Measurements from ENCODE around the gene MYO7A.
A peak's percentile ranks its signal among the peaks of the same experiment; 100 is the strongest.

Gene MYO7A

DNA sequence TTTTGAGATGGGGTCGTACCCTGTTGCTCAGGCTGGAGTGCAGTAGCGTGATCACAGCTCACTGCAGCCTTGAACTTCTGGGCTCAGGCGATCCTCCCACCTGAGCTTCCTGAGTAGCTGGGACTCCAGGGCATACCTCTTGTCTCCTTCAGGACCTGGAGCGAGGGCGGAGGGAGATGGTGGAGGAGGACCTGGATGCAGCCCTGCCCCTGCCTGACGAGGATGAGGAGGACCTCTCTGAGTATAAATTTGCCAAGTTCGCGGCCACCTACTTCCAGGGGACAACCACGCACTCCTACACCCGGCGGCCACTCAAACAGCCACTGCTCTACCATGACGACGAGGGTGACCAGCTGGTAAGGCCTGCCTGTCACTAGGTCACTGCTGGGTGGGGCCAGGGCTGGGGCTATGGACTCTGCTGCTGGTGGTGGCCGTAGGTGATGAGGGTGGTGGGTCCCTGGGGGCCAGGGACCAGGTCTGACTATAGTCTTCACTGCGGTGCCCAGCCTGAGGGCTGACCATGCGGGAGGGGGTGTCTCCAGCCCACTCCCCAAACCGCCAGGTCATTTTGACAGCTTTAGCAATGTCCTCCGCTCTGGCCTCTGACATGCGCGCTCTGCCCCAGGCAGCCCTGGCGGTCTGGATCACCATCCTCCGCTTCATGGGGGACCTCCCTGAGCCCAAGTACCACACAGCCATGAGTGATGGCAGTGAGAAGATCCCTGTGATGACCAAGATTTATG, 53.9 kb downstream of the MYO7A start:
- no peak for DNase-seq (ENCODE audit: extremely low read depth in 1 of 2, low read depth in 1 of 2)

DNA sequence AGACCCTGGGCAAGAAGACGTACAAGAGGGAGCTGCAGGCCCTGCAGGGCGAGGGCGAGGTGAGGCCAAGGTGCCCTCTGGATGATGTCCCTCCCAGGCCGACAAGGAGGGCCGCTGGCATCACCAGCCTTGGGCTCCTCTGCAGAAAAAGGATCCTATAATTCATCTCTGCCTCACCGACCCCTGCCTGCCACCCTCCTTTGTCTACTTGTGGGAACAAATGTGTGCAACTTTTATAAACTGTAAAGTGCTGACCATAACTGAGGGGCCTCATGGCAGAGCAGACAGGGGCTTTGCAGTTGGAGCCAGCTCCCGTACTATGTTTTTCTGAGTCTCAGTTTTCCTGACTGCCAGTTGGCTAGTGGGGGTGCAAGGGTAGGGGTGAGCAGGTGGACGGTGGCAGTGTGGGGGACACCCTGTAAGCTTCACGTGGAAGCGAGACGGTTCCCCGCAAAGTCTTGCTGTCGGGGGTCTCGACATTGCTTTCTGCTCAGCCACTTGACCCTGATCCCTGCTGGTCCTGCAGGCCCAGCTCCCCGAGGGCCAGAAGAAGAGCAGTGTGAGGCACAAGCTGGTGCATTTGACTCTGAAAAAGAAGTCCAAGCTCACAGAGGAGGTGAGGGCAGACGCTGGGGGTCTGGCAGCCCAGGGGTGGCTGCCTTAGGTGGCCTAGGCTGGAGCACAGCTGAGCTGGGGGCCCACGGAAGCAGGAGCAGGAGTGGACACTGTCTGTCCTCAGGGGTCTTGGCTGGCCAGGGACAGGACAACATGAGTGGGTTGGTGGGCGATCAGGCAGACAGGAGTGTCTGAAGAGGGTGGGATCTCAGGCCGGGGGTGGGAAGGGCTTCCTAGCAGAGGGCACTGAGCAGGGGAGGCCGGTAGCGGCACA, 54.7 kb downstream of the MYO7A start:
- DNase-seq (ENCODE audit: extremely low read depth in 1 of 2, low read depth in 1 of 2), result no peak

DNA sequence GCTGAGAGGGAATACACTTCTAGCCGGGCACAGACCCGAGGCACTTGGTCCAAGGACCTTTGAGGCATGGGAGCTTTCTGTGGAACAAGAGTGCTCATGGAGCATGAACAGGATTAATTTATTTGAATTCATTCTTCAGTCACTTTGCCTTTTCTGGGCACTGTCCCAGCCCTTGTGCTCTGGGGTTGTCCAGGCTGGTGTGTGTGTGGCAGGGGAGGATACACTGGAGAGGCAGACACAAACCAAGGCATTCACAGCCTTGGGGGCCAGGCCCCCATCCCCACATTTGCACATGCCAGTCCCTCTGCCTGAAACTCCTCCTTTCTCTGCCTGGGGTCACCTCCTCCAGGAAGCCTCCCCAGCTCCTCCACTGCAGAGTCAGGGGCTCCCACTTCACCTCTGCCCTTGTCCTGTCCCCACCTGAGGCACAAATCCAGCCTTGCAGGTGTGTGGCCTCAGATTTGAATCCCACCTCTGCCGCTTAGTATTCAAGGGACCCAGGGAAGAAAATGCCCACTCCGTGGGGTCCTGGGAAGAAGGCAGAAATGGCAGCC, 55.5 kb downstream of the MYO7A start:
- DNase-seq (ENCODE audit: extremely low read depth in 1 of 2, low read depth in 1 of 2), result no peak

DNA sequence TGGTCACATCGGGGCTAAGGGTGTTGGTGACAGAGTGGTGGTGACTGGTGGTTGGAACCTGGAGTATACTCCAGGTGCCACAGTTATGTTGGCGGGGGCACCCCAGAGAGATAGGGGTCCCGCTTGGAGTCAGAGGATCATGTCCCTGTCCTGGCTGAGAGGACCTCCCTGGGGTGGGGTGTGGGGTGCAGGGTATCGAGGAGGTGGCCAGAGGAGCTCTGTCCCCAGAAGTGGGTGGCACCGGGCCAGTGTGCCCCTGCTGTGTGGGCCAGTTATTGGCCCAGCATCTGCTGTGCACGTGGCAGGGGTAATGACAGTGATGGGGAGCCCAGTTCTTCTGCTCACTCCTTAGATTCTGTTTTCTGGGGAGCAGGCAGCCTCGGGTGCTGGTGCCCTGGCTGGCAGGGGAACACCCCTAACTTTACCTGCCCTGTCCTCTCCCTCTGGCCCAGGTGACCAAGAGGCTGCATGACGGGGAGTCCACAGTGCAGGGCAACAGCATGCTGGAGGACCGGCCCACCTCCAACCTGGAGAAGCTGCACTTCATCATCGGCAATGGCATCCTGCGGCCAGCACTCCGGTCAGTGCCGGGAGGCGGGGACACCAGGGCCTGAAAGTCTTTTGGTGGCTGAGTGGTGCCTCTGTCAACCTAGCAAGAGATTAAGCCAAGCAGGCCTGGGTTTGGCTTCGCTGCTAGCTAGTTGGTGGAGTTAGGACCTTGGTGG, 56.3 kb downstream of the MYO7A start:
- DNase-seq (ENCODE audit: extremely low read depth in 1 of 2, low read depth in 1 of 2), result no peak

DNA sequence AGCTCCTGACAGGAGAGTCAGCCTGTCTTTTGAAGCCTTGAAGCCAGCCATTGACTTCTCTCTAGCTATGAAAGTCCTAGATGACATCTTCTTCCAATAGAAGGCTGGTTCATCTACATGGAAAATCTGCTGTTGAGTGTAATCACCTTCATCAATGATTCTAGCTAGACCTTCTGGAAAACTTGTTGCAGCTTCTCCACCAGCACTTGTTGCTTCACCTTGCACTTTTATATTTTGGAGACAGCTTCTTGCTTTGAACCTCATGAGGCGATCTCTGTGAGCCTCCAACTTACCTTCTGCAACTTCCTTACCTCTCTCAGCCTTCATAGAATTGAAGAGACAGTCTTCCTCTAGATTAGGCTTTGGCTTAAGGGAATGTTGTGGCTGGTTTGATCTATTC, 58.3 kb downstream of the MYO7A start:
- DNase-seq (ENCODE audit: extremely low read depth in 1 of 2, low read depth in 1 of 2), result no peak

DNA sequence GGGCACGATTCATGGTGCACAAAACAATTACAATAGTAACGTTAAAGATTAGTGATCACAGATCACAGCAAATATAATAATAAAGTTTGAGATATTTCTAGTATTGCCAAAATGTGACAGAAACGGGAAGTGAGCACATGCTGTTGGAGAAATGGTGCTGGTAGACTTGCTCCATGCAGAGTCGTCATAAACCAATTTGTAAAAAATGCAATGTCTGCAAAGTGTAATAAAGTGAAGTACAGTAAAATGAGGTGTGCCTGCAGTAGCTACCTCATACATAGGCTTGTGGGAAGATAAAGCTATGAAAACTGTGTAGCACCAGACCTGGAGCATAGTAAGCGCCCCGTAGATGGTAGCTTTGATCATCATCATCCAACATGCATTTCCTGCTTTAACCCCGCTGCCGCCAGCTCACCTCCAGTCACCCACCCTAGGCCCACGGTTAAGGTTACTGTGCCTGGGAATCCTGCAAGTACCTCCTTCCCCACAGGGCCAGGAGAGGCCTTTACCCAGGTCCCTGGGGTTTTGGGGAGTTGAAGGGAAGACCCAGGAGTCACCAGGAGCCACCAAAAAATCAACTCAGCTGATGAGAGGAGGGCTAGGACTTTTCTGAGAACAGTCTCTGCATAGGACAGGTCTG, 59.2 kb downstream of the MYO7A start:
- DNase-seq (ENCODE audit: extremely low read depth in 1 of 2, low read depth in 1 of 2), result no peak

DNA sequence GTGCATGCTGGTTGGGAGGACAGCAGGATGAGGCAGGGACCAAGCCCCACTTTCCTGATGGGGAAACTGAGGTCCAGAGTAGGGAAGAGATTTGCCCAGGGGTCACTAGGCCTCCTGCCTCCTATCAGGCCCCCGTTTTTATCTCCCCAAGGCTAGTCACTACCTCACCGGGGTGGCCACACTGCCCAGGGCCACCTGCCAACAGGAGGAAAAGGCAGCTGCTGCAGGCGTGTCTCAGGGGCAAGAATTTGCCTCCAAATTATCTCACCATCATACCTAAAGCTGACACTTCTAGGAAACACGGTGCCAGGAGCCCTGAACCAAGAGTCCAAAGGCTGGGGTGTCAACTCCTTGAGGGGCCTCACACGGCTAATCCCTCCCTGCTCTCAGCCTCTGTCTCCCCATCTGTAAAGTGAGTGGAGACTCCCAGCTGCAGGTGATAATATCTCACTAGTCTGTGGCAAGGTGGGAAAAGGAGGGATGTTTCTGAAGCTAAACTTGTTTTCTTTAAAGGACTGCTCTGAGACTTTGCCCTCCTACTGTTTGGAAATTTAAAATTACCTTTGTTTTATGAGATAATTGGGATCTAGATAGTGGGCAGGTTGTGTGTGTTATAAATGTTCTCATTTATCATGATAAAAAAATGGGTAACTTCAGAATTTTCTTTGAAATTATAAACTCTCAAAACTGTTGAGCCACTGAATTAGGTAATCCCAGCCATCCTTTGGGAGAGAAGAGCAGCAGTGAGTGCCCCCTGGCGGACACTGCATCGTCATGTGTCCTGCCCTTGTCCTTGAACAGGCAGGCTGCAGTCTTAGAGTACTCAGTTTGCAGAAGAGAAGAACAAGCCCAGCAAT, 60.0 kb downstream of the MYO7A start:
- DNase-seq (ENCODE audit: extremely low read depth in 1 of 2, low read depth in 1 of 2), result peak; percentile 37 to 62

DNA sequence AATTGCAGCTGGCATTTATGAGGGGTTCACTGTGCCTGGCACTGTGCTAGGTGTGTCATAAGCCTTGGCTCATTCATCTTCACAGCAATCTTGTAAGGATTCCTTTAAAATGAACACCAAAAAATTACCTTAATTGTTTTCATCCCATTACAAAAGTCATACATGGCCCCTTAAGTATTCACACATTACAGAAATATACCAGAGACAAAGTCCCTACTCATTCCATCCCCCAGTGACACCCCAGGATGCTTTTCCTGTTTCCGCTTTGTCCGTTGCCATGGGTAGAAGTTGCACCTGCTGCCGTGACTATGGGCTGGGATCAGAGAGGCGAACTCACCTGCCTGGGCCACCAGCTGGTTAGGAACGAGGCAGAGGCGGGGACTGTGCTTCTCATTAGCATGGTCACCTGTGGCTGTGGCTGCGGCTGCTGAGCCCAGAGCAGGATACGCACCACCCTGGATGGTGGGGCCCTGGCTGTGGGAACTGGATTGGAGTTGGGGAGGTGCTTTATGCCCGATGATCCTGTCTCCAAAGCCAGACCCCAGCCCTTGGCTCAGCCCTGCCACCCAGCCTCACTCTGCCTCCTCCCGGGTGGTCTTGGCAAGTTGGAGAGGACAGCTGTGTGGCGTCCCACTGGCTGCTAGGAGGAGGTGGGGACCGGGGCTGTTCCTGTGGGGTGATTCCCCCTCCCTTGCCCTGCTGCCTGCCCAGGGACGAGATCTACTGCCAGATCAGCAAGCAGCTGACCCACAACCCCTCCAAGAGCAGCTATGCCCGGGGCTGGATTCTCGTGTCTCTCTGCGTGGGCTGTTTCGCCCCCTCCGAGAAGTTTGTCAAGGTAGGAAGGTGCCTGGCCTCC, 60.8 kb downstream of the MYO7A start:
- no peak for DNase-seq (ENCODE audit: extremely low read depth in 1 of 2, low read depth in 1 of 2)

DNA sequence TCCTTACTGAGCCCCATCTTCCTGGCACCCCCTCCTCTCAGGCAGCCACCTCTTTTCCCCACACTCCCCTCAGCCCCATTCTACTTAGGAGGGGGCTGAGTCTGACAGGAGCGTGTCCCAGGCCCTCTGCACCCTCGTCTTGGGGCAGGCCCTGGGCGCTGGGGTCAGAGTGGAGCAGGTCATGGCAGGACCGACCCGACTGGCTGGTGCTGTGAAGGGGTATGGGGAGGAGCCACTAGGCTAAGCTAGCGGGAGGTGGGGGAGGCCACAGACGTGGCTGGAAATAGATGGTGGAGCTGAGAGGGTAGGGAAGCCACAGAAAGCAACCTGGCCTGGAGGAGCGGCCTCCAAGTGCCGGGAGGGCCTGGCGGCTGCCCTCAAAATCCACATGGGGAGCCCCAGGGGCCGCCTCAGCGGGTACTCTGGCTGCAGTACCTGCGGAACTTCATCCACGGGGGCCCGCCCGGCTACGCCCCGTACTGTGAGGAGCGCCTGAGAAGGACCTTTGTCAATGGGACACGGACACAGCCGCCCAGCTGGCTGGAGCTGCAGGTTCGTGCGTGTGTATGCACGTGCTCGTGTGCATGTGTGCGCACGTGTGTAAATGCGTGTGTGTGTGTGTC, 61.7 kb downstream of the MYO7A start:
- no peak for DNase-seq (ENCODE audit: extremely low read depth in 1 of 2, low read depth in 1 of 2)

DNA sequence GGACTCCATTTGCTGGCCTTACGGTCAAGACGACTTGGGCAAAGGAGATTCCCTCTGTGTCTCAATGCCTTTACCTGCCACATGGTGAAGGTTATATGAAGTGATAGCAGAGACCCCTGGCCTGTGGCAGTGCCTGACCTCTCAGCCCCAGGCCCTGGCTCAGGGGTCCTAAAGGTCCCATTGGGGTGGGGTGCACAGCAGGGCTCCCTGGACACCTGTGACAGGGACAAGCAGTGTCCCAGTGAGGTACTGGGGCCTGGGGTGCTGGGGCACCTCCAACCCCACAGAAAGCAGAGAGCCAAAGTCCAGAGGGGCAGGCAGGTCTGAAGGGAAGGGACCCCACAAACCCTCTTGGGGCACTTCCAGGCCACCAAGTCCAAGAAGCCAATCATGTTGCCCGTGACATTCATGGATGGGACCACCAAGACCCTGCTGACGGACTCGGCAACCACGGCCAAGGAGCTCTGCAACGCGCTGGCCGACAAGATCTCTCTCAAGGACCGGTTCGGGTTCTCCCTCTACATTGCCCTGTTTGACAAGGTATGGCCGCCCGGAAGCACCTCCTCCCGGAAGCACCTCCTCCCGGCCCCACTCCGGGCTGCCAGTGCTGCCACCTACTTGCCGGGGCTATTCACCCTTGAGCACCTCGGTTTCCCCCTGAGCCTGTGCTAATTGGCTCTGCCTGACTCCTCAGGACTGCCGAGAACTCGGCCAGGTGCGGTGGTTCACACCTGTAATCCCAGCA, 62.5 kb downstream of the MYO7A start:
- no peak for DNase-seq (ENCODE audit: extremely low read depth in 1 of 2, low read depth in 1 of 2)

DNA sequence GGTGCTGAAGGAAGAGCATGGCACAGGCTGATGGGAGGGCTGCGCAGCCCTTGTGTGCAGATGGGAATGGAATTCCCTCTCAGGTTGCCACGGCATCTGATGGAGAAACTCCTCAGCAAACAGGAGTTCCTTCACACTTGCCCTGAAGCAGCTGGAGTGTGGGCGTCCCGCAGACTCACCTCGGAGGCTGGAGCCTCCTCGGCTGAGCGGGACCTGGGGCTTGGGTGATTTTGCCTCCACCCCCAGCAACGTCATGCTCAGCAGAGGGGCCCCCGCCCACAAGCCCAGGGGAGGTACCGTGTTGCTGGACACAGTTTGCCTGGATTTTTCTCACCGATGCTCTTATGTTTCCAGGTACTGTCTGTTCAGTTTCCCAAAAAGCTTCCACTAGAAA, 63.4 kb downstream of the MYO7A start:
- DNase-seq (ENCODE audit: extremely low read depth in 1 of 2, low read depth in 1 of 2), result no peak

DNA sequence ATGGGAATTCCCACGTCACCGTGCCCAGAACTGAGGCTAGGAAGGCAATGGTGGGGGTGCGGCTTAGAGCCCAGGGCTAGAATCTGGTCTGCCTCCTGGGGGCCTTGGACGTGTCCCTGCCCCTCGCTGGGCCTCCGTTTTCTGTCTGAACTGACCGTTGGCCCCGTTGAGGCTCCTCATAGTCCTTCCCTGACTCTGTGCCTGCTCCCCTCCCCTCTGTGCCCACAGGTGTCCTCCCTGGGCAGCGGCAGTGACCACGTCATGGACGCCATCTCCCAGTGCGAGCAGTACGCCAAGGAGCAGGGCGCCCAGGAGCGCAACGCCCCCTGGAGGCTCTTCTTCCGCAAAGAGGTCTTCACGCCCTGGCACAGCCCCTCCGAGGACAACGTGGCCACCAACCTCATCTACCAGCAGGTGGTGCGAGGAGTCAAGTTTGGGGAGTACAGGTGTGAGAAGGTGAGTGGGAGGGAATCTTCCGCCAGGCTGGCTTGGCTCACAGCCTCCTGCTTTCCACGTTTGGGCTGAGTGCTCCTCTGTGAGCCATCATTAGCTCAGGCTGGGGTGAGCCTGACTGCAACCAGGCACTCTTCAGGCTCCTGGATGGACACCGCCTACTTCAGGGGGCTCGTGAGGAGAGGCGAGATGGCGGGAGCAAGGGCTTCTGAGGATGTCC, 63.9 kb downstream of the MYO7A start:
- peak; percentile 36 to 61 for DNase-seq (ENCODE audit: extremely low read depth in 1 of 2, low read depth in 1 of 2)

DNA sequence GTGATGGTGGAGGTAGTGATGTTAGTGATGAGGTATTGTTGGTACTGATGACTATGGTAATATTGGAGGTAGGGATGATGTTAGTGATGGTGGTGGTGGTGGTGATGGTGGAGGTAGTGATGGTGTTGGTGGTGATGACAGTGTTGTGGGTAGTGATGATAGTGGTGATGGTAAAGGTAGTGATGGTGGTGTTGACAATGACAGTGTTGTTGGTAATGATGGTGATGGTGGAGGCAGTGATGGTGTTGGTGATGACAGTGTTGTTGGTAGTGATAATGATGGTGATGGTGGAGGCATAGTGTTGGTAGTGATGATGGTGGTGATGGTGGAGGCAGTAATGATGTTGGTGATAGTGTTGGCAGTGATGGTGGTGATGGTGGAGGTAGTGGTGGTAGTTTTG, 65.1 kb downstream of the MYO7A start:
- no peak for DNase-seq (ENCODE audit: extremely low read depth in 1 of 2, low read depth in 1 of 2)

DNA sequence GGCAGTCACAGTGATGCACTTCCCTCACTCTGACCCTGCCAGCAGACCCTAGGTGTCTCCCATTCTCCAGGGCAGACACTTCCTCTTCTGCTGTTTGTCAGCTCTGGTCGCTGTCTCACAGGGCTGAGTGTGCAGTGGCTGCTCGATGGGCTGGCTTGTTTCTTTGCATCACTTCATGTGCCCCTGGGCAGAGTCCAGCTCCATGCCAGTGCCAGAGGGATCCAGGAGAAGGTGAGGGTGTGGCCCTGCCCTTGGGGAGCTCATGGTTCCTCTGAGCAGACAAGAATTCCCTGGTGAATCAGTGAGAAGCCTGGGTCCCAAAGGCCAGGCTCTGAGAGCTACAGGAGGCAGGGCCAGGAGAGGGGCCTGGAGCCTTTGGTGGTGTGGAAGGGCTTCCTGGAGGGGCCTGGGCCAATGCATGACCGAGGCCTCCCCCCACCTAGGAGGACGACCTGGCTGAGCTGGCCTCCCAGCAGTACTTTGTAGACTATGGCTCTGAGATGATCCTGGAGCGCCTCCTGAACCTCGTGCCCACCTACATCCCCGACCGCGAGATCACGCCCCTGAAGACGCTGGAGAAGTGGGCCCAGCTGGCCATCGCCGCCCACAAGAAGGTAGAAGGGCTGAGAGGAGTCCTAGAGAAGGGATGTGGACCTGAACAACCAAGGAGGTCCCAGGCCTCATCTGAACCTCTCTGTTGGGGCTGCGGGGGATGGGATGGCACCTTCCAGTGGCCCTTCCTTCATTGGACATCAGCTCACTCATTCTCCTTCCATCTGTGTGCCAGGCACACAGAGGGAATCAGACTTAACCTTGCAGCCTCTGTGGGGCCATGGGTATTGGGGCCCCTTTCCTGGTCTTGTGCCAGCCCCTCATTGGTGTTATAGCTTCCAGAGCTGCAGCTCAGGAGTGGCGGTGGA, 66.1 kb downstream of the MYO7A start:
- DNase-seq (ENCODE audit: extremely low read depth in 1 of 2, low read depth in 1 of 2), result no peak

DNA sequence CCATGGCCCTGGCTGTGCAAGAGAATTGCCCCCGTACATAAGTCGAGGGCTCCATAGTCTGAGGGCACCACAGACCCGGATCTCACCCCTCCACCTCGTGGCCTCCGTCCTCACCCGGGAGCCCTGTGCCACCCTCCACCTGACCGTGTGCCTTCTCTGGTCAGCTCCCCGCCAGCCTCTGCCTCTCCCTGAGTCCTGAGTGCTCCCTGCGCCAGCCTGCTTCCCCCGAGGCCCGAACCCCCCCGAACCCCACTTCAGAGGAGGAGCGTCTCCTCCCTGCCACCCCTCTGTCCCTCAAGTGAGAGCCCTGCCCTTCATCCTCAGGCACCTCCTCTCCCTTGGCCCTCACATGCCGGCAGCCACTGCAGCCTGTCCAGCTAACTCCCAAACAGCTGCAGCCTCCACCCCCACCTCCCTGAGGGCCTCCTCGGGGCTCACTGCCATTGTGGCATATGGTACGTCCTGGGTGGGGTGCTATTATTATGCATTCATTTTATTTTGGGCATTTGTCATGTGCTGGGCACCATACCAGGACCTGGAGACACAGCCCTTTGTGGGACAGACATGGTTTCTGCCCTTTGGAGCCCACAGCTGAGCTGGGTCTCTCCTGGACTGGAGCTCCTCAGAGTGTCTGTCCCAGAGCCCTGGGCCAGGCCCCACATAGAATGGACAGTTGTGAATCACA, 67.2 kb downstream of the MYO7A start:
- DNase-seq (ENCODE audit: extremely low read depth in 1 of 2, low read depth in 1 of 2), result no peak

DNA sequence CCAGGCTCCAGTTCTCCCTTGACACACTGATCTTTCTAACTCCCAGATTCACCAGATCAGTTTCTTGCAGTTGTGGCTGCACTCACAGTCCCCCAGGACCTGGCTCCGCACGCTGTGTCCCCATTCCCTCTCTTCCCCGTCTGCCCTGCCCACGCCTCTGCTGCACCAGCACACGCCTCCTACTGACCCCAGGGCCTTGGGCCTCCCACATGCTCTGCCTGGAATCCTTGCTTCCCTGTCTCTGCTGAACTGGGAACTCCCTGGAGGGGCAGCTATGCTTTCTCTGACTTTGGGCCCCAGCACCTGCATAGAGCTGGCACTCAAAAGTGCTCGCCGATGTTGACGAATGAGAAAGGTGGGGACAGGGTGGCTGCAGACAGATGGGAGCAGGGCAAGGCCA, 68.9 kb downstream of the MYO7A start:
- no peak for DNase-seq (ENCODE audit: extremely low read depth in 1 of 2, low read depth in 1 of 2)

Data from stimulated activated CD8-positive, alpha-beta memory T cell treated with anti-CD3 and anti-CD28 coated beads, Interleukin-7, amount 100 ng/mL, for 48 hours (primary cell).